GM12892 (cell line): ENCODE data around the gene CBLB.

ENCODE experiments used
- POLR2A ChIP-seq: IDR thresholded peaks from 2 replicates; pipeline ENCODE4 v1.6.1; 2011; ENCODE audit warnings: low read depth, low read length, control low read depth
- POLR2AphosphoS5 ChIP-seq: IDR thresholded peaks from 2 replicates; pipeline ENCODE4 v1.6.1; 2011; ENCODE audit warnings: low read depth, low read length, control low read depth
- TAF1 ChIP-seq: IDR thresholded peaks from 2 replicates; pipeline ENCODE4 v1.6.1; 2011; ENCODE audit warnings: low read depth, mild to moderate bottlenecking, control low read depth, low read length, borderline replicate concordance

DNA sequence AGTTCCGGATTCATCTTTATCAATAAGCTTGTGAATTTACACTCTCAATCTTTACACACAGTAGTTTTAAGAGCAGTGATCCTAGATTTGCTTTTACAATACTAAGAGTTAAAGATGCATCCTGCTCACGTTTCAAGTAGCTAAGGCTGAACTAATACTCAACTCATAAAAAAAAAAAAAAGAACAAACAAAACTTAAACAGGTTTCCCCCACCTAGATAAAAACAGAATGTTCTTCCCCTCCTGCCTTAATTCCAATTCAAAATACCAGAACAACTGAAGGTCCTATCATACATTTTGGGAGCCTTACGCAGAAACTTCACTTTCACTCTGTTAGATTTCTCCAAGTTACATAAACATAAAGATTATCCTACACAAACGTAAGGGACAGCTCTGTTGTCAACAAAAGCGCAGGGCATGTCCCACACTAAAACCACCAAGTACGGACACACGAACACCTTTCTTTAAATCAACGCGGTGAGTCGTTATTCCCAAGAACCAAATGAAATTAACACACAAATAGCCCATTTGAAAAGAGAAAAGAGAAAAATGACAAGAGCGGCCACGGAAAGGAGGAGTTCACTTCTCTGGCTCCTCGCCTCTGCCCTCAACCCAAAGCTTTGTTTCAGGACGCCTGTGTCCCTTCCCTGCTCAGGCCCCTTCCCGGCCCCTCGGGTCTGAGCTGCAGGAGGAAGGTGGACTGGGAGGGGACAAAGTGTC lies 941 bp downstream of the CBLB start:
- TF ChIP-seq POLR2A (no peak), TAF1 (no peak), POLR2AphosphoS5 (no peak)
